ENCODE data around the gene MT1B.

- TF ChIP-seq, protein P1, sequence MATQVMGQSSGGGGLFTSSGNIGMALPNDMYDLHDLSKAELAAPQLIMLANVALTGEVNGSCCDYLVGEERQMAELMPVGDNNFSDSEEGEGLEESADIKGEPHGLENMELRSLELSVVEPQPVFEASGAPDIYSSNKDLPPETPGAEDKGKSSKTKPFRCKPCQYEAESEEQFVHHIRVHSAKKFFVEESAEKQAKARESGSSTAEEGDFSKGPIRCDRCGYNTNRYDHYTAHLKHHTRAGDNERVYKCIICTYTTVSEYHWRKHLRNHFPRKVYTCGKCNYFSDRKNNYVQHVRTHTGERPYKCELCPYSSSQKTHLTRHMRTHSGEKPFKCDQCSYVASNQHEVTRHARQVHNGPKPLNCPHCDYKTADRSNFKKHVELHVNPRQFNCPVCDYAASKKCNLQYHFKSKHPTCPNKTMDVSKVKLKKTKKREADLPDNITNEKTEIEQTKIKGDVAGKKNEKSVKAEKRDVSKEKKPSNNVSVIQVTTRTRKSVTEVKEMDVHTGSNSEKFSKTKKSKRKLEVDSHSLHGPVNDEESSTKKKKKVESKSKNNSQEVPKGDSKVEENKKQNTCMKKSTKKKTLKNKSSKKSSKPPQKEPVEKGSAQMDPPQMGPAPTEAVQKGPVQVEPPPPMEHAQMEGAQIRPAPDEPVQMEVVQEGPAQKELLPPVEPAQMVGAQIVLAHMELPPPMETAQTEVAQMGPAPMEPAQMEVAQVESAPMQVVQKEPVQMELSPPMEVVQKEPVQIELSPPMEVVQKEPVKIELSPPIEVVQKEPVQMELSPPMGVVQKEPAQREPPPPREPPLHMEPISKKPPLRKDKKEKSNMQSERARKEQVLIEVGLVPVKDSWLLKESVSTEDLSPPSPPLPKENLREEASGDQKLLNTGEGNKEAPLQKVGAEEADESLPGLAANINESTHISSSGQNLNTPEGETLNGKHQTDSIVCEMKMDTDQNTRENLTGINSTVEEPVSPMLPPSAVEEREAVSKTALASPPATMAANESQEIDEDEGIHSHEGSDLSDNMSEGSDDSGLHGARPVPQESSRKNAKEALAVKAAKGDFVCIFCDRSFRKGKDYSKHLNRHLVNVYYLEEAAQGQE (IDR thresholded peaks at IDR 0.05; ENCODE audit: insufficient read depth in 1 of 2, low read depth in 2 of 2, low read length in 2 of 2), result no peak
- TF ChIP-seq FOXP2 (optimal IDR thresholded peaks at IDR 0.05; ENCODE audit: borderline replicate concordance, extremely low read depth, extremely low read length, insufficient read depth) (no peak), POLR2AphosphoS5 (IDR thresholded peaks at IDR 0.05; ENCODE audit: low read depth, low read length) (no peak)
These were observed 45.1 kb upstream of the MT1B start for GRCh38 chr16:56606476-56607108.
